Forelimb muscle (tissue), 1 donor: ENCODE data around the gene RGL1. TPM values are rescaled to one million over a fixed set of nuclear protein-coding genes. Genes with fewer than 3 reads are reported as not detected.

Experiments used
- DNase-seq: peaks from one replicate; pipeline ENCODE4 v3.0.0-alpha.2; 2013; ENCODE audit warnings: low read depth
- polyA plus RNA-seq: library from polyadenylated mRNA; unstranded; fragments of 120-200 nt; gene quantifications from one replicate; pipeline ENCODE4 v1.2.1, GENCODE V29; 2013; ENCODE audit not compliant: insufficient read length

Gene RGL1
- polyA plus RNA-seq, 1 donor, result 19.4 TPM

DNA sequence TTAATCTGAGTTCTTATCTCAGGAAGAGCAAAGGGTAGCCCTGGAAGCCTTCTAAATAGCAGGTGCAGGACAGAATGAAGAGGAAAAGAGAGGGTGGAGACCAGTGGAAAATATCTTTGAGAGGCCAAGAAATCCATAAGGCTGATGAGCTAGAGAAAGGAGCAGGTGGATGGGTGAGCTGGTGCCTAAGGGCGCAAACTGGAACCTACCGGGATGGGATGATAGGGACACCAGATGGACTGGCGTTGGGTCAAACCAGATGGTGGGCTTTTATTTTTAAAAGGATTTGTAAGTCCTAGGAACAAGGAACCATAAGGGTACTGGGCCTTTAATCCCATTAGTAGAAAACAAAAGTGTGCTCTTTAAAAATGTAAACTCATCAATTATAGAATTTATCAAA, 59.7 kb downstream of the RGL1 start:
- no peak for DNase-seq

GRCh38 chr1:183869230-183869629, 64.3 kb downstream of the RGL1 start:
- no peak for DNase-seq

DNA sequence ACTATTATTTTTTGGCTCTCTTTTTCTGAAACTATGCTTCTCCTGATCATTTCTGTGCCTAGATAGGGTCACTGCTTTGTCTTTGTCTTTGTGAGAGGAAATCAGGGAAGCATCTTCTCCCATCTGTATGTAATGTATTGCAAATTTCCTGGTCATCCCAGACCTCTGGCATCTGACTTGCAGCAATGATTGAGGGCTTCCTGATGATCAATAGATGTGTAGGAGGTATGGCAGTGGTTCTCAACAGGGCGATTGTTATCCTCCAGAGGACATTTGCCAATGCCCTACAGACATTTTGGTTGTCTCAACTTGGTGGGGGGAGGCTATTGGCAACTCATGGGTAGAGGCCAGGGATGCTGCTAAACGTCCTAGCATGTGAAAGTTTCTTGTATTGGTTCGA, 64.7 kb downstream of the RGL1 start:
- no peak for DNase-seq

- DNase-seq, result no peak
These were observed 65.6 kb downstream of the RGL1 start for GRCh38 chr1:183870351-183871077.

DNA sequence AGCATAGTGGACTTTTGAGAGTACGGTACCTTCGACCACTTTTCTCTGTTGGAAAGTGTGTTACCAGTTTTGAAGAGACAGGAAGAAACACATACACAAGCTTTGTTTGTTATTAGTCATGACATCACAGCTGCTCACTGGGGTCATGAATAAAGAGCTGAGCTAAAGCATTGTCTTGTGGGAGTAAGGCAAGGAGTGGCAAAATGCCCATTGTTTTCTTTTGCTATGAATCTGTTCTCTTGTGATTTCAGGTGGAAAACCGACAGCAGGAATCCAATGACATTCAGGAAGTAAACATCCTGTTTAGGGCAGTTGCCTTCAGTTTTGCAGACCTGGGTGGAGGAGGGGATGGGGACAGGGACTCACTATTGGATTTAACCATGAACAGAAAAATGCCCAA, 66.2 kb downstream of the RGL1 start:
- DNase-seq, result no peak

GRCh38 chr1:183871601-183872000, 66.7 kb downstream of the RGL1 start:
- DNase-seq, result no peak

DNA sequence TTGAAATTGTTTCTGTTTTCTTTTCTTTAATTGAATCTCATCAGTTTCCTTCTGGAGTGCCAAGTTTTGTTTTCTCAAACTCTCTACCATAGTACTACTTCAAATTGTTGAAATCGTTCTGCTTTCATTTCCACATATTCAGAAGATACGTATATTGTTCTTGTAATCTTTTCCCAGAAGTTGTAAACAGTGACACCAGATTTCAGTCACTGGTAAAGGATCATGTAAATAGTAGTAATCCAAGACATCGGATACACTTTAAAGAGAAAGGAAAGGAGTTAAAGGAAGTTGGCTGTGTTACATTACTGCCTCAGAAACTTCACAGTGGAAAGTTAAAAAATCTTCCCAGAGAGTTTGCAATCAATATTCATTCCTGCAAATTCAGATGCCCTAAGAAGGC, 67.5 kb downstream of the RGL1 start:
- DNase-seq, result no peak

DNA sequence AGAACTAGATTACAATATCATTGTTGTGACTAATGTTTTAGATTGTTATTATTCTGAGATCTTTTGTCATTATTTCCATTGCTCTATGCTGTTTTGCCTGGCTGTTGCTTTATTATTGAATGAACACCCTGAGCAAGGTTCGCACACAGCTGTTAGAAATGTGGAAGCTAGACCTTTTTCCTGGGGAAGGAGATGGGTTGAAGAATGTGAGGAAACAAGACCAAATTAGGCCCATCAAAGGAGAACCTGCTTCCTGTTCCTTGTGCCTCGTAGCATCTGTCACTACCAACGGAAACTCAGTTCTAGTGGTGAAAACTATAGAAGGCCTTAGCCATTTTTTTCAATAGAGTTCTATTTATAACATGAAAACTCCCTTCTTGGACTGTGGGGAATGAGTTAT, 68.7 kb downstream of the RGL1 start:
- no peak for DNase-seq

DNA sequence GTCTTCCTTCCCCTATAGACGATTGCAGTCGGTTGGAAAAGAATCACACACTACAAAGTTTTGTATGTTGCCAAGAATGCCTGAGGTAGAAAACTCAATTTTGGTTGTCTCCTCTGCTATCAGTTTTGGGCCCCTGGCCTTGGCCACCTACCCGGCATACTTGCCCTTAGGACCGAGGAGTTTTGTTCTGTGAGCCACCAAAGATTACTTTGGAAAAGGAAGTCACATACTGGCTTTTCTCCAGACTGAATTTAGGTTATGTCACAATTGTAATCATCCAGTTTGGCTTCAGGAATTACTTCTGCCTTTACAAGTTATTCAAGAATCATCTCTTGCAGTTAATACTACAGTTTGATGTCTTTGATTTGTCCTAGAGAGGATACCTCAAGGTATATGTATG, 71.4 kb downstream of the RGL1 start:
- DNase-seq, result no peak

DNA sequence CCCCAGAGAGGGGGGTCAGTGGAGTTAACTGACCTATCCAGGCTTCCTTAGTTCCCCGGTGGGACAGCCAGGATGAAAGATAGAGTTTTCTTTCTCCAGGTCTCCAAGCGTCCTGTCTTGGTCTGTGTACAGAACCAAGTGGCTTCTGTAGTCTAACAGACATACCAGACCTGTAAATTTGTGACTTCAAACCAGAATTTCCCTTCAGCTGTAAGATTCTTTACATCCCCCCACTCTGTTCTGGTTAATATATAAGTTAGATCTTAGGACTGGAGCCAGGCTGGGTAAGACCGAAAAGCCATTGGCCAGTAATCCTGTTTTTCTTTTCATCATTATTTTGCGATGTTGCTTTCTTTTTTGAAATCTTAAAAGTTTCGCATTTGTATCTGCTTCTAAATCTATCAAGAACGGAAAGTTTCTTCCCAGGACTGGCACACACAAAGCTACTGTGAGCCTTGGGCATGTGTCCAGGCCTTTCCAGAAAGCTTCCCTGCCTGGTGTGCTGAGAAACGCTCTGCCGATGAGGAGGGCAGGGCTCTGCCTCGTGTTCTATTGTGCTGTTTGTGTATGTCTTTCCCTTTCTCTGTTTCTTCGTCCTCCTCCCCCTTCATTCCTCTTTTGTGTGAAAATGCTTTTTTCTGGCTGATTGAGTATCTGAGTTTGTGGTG, 72.3 kb downstream of the RGL1 start:
- DNase-seq, result no peak

- no peak for DNase-seq
These were observed 74.6 kb downstream of the RGL1 start for GRCh38 chr1:183879494-183879893.

GRCh38 chr1:183879966-183880365, 75.0 kb downstream of the RGL1 start:
- DNase-seq, result no peak

- no peak for DNase-seq
These were observed 75.8 kb downstream of the RGL1 start for GRCh38 chr1:183880531-183881243.

GRCh38 chr1:183881387-183882131, 76.6 kb downstream of the RGL1 start:
- no peak for DNase-seq

DNA sequence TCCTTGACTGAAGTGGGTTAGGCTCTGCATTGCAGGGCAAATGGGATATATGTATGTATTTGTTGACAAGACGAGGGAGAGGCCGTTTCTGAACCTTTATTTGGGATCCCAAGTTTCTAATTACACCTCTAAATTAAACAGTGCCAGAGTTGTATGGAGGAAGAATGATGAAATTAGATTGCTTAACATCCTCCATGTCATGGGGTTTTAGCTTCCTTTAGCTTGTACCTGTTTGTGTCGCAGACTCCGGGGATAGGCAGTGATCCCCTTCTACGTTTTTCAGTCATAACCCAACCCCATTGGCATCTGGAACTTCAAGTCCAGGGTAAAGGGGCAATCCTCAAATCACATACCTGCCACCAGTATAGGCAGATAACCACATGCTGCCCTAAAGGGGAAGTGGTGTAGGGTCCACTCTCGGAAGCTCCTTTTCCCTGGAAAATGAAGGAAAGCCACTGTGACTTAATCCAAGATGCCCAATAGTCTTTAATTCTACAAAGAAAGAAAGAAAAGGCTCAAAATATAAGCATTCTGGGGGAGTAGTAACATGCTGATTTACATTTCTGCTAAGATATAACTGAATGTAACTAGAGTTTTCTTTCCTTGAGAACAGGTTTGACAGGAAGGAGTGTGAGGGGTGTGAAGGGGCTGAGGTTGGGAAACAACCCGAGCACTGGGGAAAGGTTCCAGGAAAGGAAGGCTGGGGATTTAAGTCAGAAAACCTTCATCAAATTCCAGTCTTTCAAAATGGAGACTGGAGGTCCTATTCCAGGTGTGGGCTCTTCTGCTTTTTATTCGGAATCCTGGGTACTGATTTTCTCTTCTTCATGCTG, 77.6 kb downstream of the RGL1 start:
- no peak for DNase-seq

DNA sequence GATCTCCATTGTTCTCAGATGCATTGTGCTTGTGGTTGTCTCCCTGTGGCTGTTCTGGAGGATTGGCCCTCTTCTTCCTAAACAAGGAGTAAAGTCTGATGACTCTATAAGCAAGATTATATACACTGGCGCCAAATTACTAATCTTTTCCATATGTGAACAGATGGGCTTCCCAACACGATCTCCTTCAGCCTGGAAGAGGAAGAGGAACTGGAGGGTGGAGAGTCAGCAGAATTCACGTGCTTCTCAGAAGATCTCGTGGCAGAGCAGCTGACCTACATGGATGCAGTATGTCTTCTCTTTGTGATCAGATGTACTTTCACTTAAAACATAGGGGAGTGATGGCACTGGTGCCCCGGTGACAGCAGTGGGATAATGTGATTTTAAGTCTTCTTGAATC, 78.7 kb downstream of the RGL1 start:
- no peak for DNase-seq

- DNase-seq, result no peak
These were observed 79.6 kb downstream of the RGL1 start for GRCh38 chr1:183884526-183884925.

GRCh38 chr1:183885142-183885735, 80.3 kb downstream of the RGL1 start:
- no peak for DNase-seq

GRCh38 chr1:183886083-183886828, 81.3 kb downstream of the RGL1 start:
- no peak for DNase-seq

- no peak for DNase-seq
These were observed 81.9 kb downstream of the RGL1 start for GRCh38 chr1:183886853-183887252.
